ENCODE results near the gene MLXIP.

GRCh38 chr12:122137681-122138080 lies 59.1 kb downstream of the MLXIP start:
- TF ChIP-seq POLR2AphosphoS5 (IDR thresholded peaks at IDR 0.05; ENCODE audit: borderline replicate concordance, low read depth, low read length) (no peak), EZH2 (IDR thresholded peaks at IDR 0.05) (no peak), FOXP2 (optimal IDR thresholded peaks at IDR 0.05; ENCODE audit: control extremely low read depth, extremely low read length, insufficient read depth) (no peak)

All from SK-N-MC (cell line).